TTC549 (cell line): ENCODE data around the gene SNRPD3.
"Not testable (repeated sequence)": the region's sequence is repeated elsewhere in the genome, so short reads cannot be mapped to it uniquely, and the experiment has no call there.

Experiments used
- FAIRE-seq: peaks from 2 replicates; lab custom pipeline; 2012; peaks lifted over from hg19 to GRCh38; lab: Jason Lieb, UNC

Gene SNRPD3

GRCh38 chr22:24592851-24593558 lies 37.2 kb downstream of the SNRPD3 start, which contains the start of gene LRRC75B:
LRRC75B (minus strand) TSS chr22:24593073; CDS start chr22:24593039, 34 bp downstream.
- no peak for FAIRE-seq

GRCh38 chr22:24593559-24593835 lies 37.7 kb downstream of the SNRPD3 start:
- not testable (repeated sequence) for FAIRE-seq

- no peak for FAIRE-seq
These were observed 38.2 kb downstream of the SNRPD3 start for GRCh38 chr22:24593836-24594568.

DNA sequence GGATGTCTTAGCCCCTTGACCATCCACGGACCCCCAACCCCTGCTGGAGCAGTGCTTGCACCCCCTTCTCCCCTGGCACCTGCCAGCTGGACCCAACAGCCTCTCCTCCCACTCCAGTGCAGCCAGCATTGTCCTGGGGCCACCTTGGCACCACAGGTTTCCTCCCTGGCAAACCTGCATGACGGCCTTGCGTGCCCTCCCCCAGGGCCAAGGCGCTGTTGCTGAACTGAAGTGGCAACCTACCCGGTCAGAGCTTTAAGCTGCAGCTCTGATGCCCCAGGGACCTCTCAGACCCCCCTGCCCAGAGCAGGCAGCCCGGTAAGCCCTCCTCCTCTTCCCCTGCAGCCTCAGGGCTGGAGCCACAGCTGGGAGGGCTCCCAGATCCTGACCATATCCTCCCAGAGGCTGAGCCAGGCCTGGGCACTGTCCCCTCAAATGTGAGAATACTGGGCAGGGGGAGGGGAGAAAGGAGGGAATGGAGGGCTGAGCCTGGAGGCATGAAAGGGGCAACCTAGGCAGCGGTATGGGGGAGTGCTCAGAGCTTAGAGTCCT lies 38.8 kb downstream of the SNRPD3 start:
- FAIRE-seq, result no peak

DNA sequence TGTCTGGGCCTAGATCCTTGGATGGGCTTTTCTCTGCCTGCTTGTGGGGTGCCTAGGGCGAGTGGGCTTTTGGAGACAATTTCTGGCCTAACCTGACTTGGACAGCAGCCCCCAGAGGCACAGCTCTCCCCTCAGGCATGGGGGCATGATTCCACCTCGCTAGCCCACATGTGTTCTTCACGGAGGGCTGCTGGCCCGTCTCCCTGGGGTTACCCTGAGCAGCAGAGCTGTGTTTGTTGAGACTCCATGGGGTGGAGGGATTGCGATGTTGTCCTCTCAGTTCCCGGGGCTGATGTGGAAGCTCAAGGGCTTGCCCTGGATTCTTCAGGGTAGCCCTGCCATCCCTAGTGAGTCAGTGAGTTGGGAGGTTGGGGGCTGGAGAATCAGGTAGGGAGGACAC lies 39.4 kb downstream of the SNRPD3 start:
- FAIRE-seq, result no peak

DNA sequence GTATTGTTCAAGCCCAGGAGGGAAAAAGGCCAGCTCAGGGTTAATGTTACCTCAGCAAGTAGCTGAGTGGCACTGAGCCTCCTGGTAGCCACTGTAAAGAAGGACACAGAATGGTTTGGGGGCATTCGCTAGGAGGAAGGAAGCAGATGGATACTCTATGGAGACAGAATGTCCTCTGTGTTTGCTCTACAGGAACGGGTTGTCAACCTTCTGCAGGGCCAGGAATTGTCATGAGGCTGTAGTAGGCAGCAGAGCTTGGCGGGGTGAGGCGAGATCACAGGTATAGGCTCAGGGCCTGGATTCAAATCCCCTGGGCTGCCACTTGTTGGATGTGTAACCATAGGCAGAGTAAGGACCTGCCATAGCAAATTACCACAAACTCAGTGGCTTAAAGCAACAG lies 40.1 kb downstream of the SNRPD3 start:
- no peak for FAIRE-seq

DNA sequence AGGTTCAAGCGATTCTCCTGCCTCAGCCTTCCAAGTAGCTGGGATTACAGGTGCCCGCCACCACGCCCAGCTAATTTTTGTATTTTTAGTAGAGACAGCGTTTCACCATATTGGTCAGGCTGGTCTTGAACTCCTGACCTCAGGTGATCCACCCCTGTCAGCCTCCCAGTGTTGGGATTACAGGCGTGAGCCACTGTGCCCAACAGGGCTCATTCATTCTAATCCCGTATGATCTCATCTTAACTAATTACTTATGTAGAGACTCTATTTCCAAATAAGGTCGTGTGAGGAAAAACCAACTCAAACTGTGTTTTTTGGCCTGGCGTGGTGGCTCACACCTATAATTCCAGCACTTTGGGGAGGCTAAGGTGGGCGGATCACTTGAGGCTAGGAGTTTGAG lies 41.3 kb downstream of the SNRPD3 start:
- not testable (repeated sequence) for FAIRE-seq

GRCh38 chr22:24599514-24599913 lies 43.7 kb downstream of the SNRPD3 start:
- FAIRE-seq, result no peak

GRCh38 chr22:24599958-24600715 lies 44.3 kb downstream of the SNRPD3 start:
- FAIRE-seq, result not testable (repeated sequence)

- FAIRE-seq, result no peak
These were observed 45.7 kb downstream of the SNRPD3 start for GRCh38 chr22:24601217-24602104.

DNA sequence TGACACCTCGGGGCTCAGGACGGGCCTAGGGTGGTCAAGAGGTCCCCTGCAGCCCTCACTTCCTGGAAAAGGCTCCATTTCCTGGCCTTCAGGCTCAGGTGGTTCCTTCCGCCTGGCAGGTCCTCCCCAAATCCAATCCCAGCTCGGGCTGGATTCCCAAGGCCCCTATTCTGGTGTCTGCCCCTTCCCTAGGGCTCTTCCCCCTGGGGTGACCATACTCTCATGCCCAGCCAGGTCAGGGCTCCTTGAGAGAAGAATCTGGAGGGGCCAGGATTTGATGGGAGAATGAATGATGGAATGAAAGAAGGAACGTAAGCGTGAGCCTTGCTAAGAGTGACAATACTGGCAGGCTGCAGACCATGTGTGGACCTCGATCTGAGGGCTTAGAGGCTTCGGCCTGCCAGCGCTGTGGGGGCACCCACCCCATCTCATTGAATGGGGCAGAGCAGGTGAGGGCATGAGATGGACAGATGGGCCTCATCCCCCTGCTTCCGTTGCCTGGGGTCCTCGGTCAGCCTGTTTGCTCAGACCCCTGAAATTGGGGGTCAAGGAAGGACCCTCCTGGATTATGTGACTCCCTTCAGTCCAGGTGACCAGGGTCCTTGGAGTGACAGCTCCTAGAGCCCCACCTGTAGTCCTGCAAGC lies 46.4 kb downstream of the SNRPD3 start:
- not testable (repeated sequence) for FAIRE-seq

DNA sequence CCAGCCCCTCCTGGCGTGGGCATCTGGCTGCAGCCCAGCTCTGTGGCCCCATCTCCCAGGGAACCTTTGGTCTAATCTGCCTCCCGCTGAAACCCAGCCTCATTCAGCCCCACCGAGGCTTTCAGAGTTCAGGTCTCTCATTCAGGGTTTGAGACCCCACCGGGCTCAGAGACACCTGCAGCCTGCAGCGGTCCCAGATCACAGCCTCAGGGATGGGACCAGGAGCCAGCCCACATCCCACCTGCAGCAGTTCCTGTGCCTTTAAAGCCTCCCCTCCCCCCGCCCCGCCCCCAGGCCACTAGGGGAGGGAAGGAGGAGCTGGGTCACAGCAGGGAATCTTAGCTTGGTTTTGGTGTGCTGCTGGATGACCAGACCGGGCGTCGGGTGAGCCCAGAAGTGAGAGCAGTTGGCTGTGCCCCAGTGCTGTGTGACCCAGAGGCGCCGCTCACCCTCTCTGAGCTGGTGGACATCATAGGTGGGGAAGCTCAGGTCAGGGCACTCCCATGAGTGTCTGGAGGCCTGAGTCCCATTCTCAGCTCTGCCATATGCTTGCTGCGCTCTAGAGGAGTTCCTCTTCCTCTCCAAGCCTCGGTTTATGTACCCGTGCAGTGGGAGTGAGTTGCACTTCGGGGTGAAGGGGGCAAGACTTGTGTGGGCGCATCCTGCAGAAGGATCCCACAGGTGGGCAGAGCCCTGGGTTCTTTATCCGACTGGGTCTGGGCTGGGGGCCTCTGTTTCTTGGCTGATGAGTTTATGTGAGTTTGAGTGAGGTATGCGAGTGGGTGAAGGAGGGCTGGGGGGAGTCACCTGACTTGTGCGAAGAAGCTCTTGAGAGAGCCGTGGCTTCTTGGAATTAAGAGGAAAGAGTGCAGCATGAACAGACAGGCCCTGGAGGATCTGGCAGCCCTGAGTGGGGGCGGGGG lies 47.3 kb downstream of the SNRPD3 start, which contains the start of gene GGT1:
GGT1 (plus strand) TSS at position 347 of the 923 bp plus-strand sequence. CDS start 7,889 bp downstream, outside the sequence.
- not testable (repeated sequence) for FAIRE-seq

DNA sequence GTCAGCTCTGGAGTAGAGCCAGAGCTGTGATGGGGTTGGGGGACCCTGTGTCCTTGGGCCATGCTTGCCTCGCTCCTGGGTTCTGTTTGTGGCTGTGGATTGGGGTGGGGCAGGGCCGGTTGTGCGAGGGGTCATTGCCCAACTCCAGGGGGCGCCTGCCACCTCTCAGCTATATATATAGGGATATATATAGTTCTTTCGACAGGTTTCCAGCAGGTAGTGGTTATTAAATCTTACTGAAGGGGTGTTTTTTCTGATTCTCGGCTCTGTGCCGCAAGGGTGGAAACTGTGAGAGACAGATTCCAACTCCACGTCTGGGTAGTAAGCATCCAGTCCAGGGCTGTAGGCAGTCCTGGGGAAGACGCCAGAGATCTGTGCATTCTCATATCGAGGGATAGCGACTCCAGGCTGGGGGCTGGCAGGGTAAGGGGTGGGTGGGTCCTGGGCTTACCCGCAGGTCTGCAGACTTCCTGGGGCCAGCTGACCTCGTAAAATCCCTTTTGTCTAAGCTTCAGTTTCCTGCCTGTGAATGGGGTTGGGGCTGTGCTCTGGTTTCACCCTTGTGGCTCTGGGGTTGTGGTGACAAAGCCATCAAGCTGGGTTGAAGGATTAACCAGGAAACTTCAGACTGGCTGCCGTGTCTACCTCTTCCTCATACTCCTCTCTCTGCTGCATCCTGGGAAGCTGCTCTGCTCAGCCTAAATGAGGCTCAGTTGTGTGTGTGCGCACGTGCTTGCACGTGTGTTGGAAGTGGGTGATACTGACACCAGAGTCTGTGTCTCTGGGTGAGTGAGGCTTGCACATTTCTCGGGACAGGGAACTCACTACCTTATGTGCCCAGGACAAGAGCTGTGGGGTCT lies 48.2 kb downstream of the SNRPD3 start:
- FAIRE-seq, result not testable (repeated sequence)

- not testable (repeated sequence) for FAIRE-seq
These were observed 50.5 kb downstream of the SNRPD3 start for GRCh38 chr22:24606340-24606739.

DNA sequence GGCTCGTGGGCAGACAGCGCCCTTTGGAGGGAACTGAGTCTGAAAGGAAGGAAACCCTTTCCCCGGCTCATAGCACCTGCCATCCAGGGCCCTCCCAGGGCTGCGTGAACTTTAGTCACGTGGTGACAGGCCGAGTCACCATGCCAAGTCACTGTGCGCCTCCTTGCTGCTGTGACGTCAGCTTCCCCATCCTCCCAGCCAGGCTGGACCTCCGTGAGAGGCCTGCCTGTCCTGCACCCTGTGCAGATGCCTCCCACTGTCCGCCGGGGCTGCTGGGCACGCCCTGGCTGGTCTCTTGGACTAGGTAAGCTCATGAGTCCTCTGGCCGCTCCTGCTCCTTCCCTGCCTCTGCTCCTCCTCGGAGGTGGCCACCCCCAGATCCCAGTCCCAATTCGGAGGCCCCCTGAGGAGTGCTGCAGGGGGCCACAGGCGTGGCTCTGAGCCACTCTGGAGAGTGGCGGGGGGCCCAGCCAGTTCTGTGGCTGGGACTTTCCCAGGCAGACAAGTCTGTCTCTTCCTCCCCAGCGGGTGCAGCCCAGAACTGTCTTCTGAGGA lies 51.7 kb downstream of the SNRPD3 start:
- not testable (repeated sequence) for FAIRE-seq

DNA sequence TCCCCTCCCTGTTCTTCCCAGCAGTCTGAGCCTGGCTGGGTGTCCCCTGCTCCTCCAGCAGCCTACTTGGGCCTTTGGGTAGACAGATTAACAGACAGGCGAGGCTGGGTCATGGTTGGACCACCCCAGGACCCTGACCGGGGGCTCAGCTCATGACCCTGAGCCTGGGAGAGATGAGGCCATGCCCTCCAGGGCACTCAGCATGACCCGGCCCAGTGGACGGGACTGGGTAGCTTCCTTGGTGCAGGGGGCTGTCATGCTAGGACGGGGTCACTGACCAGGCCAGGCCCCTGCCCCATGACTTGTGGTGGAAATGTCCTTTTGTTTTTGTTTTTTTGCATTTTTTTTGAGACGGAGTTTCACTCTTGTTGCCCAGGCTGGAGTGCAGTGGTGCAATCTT lies 52.5 kb downstream of the SNRPD3 start:
- not testable (repeated sequence) for FAIRE-seq

- not testable (repeated sequence) for FAIRE-seq
These were observed 54.1 kb downstream of the SNRPD3 start for GRCh38 chr22:24609888-24610287.

GRCh38 chr22:24614794-24615193 lies 59.0 kb downstream of the SNRPD3 start:
- not testable (repeated sequence) for FAIRE-seq

DNA sequence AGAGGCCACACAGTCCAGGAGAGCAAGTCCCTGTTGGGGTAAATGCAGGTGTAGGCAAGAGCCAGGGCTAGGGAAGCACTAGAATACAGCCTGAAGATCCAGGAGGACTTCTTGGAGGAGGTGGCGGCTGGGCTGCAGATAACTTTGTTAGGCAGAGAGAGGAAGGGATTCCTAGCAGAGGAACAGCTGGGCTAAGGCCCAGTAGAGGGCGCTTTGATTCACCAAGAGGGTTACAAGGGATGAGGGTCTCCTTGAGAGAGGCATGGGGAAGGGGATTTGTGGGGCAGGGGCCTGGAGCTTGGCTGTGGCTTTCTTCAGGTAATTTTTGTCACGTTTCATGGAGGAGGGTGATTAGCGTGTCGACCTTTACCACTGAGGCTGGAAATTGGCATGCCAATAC lies 65.4 kb downstream of the SNRPD3 start:
- not testable (repeated sequence) for FAIRE-seq
